ENCODE measurements around the gene GPR17.

GPR17 gene

DNA sequence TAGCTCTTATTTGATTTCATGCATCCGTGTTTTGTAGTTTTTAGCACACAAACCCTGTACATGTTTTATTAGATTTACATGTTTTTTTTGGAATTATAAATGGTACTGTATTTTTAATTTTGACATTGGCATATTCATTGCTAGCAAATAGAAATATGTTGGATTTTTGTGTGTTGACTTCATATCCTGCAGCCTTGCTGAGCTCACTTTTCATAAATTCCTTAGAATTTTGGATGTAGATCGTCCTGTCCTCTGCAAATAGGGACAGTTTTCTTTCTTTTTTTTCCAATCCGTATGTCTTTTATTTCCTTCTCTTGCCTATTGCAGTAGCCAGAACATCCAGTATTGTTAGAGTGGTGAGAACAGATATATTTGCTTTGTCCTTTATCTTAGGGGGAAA, 46.7 kb upstream of the GPR17 start:
- TF ChIP-seq, protein P1, sequence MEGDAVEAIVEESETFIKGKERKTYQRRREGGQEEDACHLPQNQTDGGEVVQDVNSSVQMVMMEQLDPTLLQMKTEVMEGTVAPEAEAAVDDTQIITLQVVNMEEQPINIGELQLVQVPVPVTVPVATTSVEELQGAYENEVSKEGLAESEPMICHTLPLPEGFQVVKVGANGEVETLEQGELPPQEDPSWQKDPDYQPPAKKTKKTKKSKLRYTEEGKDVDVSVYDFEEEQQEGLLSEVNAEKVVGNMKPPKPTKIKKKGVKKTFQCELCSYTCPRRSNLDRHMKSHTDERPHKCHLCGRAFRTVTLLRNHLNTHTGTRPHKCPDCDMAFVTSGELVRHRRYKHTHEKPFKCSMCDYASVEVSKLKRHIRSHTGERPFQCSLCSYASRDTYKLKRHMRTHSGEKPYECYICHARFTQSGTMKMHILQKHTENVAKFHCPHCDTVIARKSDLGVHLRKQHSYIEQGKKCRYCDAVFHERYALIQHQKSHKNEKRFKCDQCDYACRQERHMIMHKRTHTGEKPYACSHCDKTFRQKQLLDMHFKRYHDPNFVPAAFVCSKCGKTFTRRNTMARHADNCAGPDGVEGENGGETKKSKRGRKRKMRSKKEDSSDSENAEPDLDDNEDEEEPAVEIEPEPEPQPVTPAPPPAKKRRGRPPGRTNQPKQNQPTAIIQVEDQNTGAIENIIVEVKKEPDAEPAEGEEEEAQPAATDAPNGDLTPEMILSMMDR (IDR thresholded peaks at IDR 0.05; ENCODE audit: borderline replicate concordance, control extremely low read depth, extremely low read depth, insufficient read depth, missing control alignments) = no peak
- DNase-seq (ENCODE audit: low spot score) = no peak
- in situ Hi-C loops (cut with MboI; ENCODE audit: low sequenced_read_pairs, unreplicated experiment) = no loop called here

DNA sequence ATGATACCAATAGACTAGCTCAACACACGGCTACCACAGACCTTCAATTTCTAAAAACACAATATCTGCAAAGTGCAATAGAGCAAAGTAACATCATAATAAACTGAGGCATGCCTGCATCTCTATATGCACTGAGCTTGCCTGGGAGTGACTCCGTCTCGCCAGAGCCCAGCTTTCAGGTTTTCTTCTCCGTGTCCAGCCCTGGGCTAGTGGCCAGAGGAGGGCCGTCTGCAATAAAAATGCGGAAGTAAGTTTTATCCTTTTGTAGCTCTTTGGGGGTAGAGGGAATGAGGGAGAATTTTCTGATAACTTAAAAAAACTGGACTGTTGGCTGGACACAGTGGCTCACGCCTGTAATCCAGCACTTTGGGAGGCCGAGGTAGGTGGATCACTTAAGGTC, 41.0 kb upstream of the GPR17 start:
- TF ChIP-seq, protein P1 (IDR thresholded peaks at IDR 0.05; ENCODE audit: borderline replicate concordance, control extremely low read depth, extremely low read depth, insufficient read depth, missing control alignments) = no peak
- no peak for DNase-seq (ENCODE audit: low spot score)
- in situ Hi-C loops (cut with MboI; ENCODE audit: low sequenced_read_pairs, unreplicated experiment) = no loop called here

DNA sequence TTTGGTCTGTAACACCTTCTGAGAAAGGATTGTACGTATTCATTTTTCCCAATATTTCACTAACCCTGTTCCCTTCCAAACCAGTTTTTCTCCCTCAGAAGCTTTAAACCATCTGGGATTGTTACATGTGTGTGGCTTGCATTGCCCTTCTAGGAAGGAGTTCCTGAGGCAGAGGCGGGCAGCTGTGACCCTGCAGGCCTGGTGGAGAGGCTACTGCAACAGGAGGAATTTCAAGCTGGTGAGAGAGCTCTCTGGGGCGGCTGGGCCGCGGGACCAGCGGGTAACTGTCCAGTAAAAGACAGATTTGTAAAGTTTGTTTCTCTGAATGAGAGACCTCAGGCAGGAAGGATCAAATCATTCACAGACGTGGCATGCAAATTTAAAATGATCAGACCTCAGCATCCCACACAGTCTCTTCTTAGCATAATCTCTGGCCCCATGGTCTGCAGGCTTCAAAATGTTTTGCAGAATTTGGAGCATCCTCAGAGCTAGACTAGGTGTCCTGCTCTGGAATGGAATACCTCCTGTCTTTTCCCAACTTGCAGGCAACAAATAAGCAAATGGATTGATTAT, 40.2 kb upstream of the GPR17 start:
- no peak for DNase-seq (ENCODE audit: low spot score)
- in situ Hi-C loops (cut with MboI; ENCODE audit: low sequenced_read_pairs, unreplicated experiment) = no loop called here
- TF ChIP-seq, protein P1 (IDR thresholded peaks at IDR 0.05; ENCODE audit: borderline replicate concordance, control extremely low read depth, extremely low read depth, insufficient read depth, missing control alignments) = no peak

DNA sequence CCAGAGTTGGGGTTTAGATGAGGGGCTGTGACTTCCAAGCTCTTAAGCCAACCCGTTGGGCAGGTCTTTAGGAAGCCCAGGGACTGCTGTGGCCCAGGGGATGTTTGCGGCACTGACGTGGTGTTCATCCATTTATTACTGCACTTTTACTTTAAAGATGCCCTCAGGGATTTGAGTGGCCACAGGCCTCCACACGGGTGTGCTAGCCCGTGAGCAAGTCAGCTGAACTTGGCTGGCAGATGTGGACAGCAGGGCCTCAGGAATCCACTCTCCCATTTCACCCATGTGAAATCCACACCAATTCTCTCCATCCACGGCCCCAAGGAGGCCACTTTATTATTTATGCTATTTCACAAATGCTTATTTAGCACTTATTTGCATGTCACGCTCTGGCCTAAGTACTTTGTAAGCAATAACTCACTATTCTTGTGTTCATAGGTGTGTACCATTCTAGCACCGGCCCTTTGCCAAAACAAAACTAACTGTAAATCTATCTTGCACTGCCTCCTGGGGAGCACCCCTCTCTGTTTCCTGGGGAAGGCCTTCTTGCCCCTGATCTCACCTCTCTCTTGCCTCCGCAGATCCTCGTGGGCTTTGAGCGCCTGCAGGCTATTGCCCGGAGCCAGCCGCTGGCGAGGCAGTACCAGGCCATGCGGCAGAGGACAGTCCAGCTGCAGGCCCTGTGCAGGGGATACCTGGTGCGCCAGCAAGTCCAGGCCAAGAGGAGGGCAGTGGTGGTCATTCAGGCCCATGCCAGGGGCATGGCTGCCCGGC, 39.1 kb upstream of the GPR17 start:
- TF ChIP-seq, protein P1 (IDR thresholded peaks at IDR 0.05; ENCODE audit: borderline replicate concordance, control extremely low read depth, extremely low read depth, insufficient read depth, missing control alignments) = no peak
- in situ Hi-C loops (cut with MboI; ENCODE audit: low sequenced_read_pairs, unreplicated experiment) = no loop called here
- DNase-seq (ENCODE audit: low spot score) = no peak

DNA sequence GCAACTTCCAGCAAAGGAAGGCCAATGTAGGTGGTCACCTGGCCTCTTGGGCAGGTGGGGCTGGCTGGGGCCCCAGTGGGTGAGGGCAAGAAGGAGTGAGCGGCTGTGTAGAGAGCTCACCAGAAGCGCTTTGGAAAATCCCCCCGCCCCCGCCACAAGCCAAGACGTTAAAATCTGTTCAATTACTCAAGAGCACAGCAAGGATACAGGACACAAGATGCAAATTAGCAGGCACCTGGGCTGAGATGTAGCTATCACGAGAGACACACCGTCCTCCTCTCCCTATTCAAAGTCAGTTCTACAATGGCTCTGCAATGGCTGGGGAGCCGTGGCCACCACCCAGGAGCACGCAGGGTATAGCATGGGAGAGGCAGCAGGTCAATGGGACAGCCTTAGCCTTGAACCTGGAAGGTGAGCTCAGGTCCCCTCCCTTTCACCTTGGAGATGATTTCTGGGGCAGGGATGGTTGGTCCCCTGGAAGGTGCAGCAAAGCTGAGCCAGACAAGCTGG, 38.5 kb upstream of the GPR17 start:
- TF ChIP-seq, protein P1 (IDR thresholded peaks at IDR 0.05; ENCODE audit: borderline replicate concordance, control extremely low read depth, extremely low read depth, insufficient read depth, missing control alignments) = no peak
- in situ Hi-C loops (cut with MboI; ENCODE audit: low sequenced_read_pairs, unreplicated experiment) = no loop called here
- DNase-seq (ENCODE audit: low spot score) = no peak

DNA sequence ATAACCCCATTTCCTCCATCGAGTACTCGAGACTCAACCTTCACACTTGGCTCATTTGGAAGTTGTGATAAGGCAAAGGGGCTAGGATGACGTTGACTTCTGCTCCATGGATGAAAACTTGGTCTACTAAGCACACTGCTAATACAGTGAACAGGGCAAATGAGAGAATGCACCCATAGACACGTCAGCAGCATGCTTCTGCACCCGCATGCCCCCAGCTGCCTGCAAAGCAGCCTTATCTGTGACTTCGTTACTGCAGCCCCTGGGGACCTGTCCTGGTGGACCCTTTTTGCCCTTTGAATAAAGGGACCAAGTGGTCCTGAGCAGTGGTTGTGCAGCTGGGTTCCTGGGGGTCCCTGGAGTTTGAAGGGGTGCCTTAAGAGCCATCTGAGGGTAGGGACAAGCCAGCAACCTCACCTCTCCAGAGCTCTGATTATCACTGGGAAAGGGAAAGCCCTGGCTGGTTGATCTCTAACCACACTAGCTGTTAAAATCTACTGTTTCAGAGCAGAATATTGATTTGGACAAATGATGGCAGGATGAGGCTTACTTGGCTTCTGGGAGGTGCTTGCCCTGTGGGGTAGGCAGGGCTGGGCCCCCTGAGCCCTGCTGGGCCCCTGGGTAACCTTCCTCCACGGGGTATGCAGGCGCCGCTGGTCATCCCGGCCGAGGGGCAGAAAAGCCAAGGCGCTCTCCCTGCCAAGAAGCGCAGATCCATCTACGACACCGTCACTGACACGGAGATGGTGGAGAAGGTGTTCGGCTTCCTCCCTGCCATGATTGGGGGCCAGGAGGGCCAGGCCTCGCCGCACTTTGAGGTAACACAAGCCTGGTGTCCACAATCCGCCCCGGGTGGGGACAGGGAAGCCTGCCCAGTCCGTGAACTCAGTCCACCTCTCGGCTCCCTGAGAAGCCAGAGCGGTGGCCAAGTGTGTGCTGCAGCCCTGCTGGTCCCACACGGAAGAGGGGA, 37.6 kb upstream of the GPR17 start:
- no peak for DNase-seq (ENCODE audit: low spot score)
- in situ Hi-C loops (cut with MboI; ENCODE audit: low sequenced_read_pairs, unreplicated experiment) = no loop called here
- TF ChIP-seq, protein P1 (IDR thresholded peaks at IDR 0.05; ENCODE audit: borderline replicate concordance, control extremely low read depth, extremely low read depth, insufficient read depth, missing control alignments) = no peak
